CD4-positive, alpha-beta T cell treated with Interleukin-17A for 4 hours (primary cell): ENCODE data around the gene CD27.
"Not testable (repeated sequence)": the region's sequence is repeated elsewhere in the genome, so short reads cannot be mapped to it uniquely, and the experiment has no call there.

Experiments
- DNase-seq: peaks from one replicate; pipeline ENCODE4 v3.0.0-alpha.2; 2020; ENCODE audit warnings: mixed read lengths

The CD27 gene

GRCh38 chr12:6444704-6445688, at the start of gene CD27:
Gene CD27 (plus strand): TSS chr12:6444955. CDS start chr12:6445096, 141 bp downstream.
- peak; percentile 70 for DNase-seq

DNA sequence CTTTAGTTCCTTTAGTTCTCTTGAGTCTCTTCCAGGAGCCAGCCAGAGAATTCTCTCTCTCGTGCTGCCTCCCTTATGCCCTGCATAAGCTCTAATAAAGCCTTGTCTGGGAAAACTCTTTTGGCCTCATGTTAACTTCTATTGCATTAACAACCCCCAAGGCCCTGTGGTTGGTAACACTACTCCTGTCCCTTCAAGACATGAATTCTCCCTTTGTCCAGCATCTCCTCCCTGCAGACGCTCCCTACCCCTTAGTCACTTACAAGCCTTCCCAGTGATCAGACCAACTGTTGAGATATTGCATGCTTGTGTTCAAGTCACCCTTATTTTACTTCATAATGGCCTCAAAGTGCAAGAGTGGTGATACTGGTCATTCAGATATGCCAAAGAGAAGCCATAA, 48.7 kb upstream of the CD27 start:
- no peak for DNase-seq

GRCh38 chr12:6399884-6400644, 44.7 kb upstream of the CD27 start:
- DNase-seq: no peak

DNA sequence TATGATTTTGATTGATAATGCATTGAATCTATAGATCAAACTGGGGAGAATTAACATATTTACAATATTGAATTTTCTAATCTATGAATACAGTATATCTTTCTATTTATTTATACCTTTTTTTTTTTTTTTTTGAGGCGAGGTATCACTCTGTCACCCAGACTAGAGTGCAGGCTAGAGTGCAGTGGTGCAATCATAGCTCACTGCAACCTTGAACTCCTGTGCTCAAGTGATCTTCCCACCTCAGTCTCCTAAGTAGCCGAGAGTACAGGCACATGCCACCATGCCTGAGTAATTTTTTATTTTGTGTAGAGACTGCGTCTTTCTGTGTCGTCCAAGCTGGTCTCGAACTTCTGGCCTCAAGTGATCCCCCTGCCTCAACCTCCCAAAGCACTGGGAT, 40.4 kb upstream of the CD27 start:
- DNase-seq: no peak

DNA sequence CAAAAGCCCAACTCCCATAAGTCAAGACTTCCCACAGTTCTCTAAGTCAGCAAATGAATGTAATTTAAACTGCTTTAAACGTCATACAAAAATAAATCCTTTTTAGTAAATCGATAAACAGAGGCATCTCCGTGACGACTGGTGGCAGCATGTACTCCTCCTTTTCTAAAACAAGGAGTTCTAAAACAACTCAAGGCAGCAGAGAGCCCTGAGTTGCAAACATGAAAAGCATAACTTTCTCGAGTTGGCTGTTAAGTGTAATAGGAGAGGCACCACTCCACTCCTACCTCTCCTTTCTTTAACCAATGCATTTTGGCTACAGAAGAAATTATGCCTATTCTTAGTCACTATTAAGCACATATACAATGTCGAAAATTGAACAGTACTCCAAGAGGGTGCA, 38.8 kb upstream of the CD27 start:
- DNase-seq: no peak

- no peak for DNase-seq
These were observed 37.4 kb upstream of the CD27 start for GRCh38 chr12:6407236-6407954.

DNA sequence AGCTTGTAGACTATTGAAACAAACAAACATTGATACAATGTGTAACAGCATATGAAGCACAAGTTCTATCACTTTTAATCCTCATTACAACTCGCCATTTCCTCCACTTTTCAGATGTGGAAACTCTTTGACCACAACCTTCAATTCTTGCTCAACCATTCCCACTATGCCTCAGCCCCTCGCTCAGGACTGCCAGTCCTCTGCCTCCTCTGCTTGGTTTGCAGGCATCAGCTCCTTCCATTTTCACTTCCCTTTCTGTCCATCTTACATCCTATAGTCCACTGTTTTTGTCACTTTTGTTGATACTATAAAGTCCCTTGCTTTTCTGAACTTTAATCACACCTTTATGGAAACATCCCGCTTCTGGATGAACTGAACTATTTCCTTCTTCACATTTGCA, 28.2 kb upstream of the CD27 start:
- DNase-seq: no peak

GRCh38 chr12:6418796-6419195, 26.0 kb upstream of the CD27 start:
- DNase-seq: no peak

DNA sequence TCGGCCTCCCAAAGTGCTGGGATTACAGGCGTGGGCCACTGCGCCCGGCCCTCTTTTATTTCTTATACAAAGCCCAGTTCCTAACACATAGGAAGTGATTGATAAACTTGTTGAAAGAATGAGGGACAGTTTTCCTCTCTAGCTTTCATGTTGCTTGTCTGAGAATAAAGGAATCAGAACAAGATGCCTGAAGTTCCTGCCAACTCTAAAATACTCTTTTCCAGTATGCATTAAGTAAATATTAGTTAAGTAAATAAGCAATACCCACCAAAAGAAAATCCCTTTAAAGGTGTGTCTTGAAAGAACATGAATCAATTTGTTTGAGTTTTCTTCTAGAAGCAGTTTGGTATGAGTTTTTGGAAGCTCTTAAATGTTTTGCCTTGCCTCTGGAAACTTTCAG, 24.4 kb upstream of the CD27 start:
- DNase-seq: no peak

DNA sequence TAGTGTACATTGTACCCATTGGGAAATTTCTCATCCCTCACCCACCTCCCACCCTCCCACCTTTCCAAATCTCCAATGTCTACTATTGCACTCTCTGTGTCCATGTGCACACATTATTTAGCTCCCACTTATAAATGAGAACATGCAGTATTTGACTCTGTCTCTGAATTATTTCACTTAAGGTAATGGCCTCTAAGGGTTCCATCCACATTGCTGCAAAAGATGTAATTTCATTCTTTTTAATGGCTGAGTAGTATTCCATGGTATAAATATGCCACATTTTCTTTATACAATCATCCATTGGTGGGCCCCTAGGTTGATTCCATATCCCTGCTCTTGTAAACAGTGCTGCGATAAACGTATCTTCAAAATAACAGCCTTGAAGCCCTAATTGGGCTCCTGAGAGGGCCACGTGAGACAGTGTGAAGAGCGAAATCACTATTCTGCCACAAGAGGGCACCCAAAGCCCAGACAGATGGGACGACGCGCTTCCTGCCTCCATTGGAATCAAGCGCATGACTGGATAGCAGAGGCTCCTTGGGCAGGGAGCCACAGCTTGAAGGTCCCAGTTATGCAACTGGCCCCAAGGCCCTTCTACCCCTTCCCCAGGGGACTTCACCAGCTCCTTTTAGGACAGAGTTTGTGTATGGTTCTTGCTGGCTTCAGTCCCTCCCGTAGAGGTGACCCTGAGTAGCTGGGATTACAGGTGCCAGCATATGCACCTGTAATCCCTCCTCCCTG, 21.3 kb upstream of the CD27 start:
- peak; percentile 84 for DNase-seq

DNA sequence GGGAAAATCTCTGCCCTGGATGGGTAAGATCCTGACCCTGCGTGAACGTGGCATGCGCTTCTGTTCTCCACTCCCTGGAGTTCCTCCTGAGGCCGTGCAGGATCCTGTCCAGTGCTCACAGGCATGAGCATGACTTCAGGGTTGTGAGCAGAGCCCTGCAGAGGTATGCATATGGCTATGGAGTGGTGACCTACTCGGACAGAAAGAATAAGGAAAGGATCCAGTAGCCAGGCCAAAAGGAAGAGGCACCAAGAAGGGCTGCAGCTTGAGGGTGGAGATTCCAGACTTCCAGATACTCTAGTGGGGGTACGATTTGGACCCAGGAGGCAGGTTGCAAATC, 20.8 kb upstream of the CD27 start:
- no peak for DNase-seq

GRCh38 chr12:6424866-6425265, 19.9 kb upstream of the CD27 start:
- no peak for DNase-seq

- DNase-seq: no peak
These were observed 18.9 kb upstream of the CD27 start for GRCh38 chr12:6425590-6426531.

- peak; percentile 89 for DNase-seq
These were observed 17.7 kb upstream of the CD27 start for GRCh38 chr12:6426882-6427671.

GRCh38 chr12:6427796-6428195, 17.0 kb upstream of the CD27 start:
- not testable (repeated sequence) for DNase-seq

DNA sequence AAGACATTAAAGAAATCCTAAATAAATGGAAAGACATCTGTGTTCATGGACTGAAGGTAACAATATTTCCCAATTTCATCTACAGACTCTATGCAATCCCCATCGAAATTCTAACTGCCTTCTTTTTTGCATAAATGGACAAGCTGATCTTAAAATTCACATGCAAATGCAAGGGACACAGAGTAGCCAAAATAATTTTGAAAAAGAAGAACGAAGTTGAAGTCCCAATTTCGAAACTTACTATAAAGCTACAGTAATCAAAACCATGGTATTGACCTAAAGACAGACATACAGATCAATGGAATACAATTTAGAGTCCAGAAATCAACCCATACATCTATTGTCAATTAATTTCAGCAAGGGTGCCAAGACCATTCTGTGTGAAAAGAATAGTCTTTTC, 16.4 kb upstream of the CD27 start:
- no peak for DNase-seq

DNA sequence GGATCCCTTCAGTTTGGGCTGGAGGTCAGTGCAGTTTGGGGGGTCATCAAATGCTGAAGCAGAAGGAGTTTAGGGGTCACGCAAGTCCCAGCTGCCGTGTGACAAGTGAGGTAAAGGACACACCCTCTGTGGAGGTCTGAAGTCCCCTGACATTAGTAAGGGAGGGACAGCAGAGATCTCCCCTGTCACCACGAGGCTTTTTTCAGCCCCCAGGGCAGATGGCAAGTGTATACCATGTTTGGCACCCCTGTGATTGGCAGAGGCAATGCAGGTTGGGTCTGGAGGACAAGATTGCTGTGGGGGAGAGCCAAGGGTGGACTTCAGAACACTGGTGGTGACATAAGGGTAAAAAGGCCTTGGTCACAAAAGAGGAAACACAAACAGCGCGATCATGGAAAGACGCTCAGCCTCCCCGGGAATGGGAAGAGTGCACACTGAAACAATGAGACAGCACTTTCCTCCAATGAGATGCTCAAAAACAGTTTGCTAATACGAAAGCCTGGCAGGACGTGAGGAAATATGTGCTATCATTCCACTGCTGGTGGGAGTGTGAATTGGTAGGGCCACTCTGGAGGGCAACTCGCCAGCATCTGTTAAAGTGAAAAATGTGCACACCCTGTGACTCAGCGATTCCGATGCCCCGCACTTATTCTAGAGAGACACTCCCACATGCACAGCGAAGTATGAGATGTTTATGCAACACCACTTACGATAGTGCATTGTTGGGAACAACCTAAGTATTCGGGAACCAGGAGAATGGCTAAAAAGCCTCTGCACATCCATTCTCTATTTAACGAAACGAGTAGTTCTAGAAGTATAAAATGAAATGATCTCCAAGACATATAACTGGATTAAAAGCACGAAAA, 14.4 kb upstream of the CD27 start:
- DNase-seq: peak; percentile 46

DNA sequence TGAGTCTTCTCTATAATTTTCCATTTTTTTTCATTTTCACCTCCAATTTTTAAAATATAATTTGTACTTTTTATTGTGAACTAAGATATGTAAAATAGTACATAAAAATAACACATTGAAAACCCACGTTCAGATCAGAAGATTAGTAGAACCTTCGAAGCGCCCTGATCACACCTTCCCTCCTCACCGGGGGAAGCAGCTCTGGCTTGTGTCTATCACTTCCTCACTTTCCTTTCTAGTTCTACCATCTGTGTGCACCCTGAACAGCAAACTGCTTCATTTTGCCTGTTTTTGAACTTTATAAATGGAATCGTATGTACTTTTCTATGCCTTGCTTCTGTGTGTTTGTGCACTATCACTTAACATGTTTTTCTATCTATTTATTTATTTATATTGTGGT, 11.8 kb upstream of the CD27 start:
- peak; percentile 54 for DNase-seq
